ENCODE data around the gene OR8B3.
A peak's percentile ranks its signal among the peaks of the same experiment; 100 is the strongest.

OR8B3 gene

GRCh38 chr11:124398924-124399323, at the start of gene OR8B3:
TSS of gene OR8B3 (minus strand) at chr11:124399024. CDS start at chr11:124397351, 1,673 bp downstream.
- TF ChIP-seq CTCF (IDR thresholded peaks at IDR 0.05; ENCODE audit: low read length, missing control alignments), result no peak
- no peak for DNase-seq (ENCODE audit: low read depth)
- no peak within 1 kb of the TSS for H3K4me3 ChIP-seq (replicated peaks; ENCODE audit: low read depth, low read length)

- TF ChIP-seq CTCF (IDR thresholded peaks at IDR 0.05; ENCODE audit: low read length, missing control alignments), result no peak
- DNase-seq (ENCODE audit: low read depth), result peak; percentile 15
- H3K4me3 ChIP-seq (replicated peaks; ENCODE audit: low read depth, low read length), result no peak overlapping the region
Measured at GRCh38 chr11:124446916-124447315, 48.1 kb upstream of the OR8B3 start.

GRCh38 chr11:124445646-124446150, 46.9 kb upstream of the OR8B3 start, which contains the start of gene OR8B8:
TSS of gene OR8B8 (minus strand) at chr11:124445696. CDS start at chr11:124441085, 4,611 bp downstream.
- no peak for TF ChIP-seq CTCF (IDR thresholded peaks at IDR 0.05; ENCODE audit: low read length, missing control alignments)
- DNase-seq (ENCODE audit: low read depth), result no peak
- no peak within 1 kb of the TSS for H3K4me3 ChIP-seq (replicated peaks; ENCODE audit: low read depth, low read length)

- no peak for DNase-seq (ENCODE audit: low read depth)
- TF ChIP-seq CTCF (IDR thresholded peaks at IDR 0.05; ENCODE audit: low read length, missing control alignments), result no peak
- H3K4me3 ChIP-seq (replicated peaks; ENCODE audit: low read depth, low read length), result no peak overlapping the region
Measured at GRCh38 chr11:124442847-124443246, 44.0 kb upstream of the OR8B3 start.

- DNase-seq (ENCODE audit: low read depth), result peak; percentile 43
- peak; percentile 14 for TF ChIP-seq CTCF (IDR thresholded peaks at IDR 0.05; ENCODE audit: low read length, missing control alignments)
- no peak overlapping the region for H3K4me3 ChIP-seq (replicated peaks; ENCODE audit: low read depth, low read length)
Measured at GRCh38 chr11:124442442-124442841, 43.6 kb upstream of the OR8B3 start.

- DNase-seq (ENCODE audit: low read depth), result no peak
- no peak for TF ChIP-seq CTCF (IDR thresholded peaks at IDR 0.05; ENCODE audit: low read length, missing control alignments)
- H3K4me3 ChIP-seq (replicated peaks; ENCODE audit: low read depth, low read length), result no peak overlapping the region
Measured at GRCh38 chr11:124441519-124441918, 42.7 kb upstream of the OR8B3 start.

- no peak for DNase-seq (ENCODE audit: low read depth)
- no peak for TF ChIP-seq CTCF (IDR thresholded peaks at IDR 0.05; ENCODE audit: low read length, missing control alignments)
- H3K4me3 ChIP-seq (replicated peaks; ENCODE audit: low read depth, low read length), result no peak overlapping the region
Measured at GRCh38 chr11:124441081-124441480, 42.3 kb upstream of the OR8B3 start.
